Activated T-helper 1 cell treated with Interleukin-2 at 50 U/mL for 16 hours (primary cell): Measurements from ENCODE around the gene CHST12.

Experiments used
- DNase-seq: peaks from one replicate; pipeline ENCODE4 v3.0.0-alpha.2; 2020; ENCODE audit warnings: low read depth

Gene CHST12

GRCh38 chr7:2479276-2480069, 76.1 kb downstream of the CHST12 start:
- no peak for DNase-seq

- DNase-seq: no peak
Observed at GRCh38 chr7:2480070-2480408, 76.6 kb downstream of the CHST12 start.

GRCh38 chr7:2481195-2481594, 77.8 kb downstream of the CHST12 start:
- DNase-seq: no peak

- no peak for DNase-seq
Observed at GRCh38 chr7:2482725-2483451, 79.5 kb downstream of the CHST12 start.

GRCh38 chr7:2483494-2483893, 80.1 kb downstream of the CHST12 start:
- DNase-seq: no peak

GRCh38 chr7:2484868-2485267, 81.5 kb downstream of the CHST12 start:
- no peak for DNase-seq

- no peak for DNase-seq
Observed at GRCh38 chr7:2487586-2488271, 84.3 kb downstream of the CHST12 start.

- DNase-seq: no peak
Observed at GRCh38 chr7:2488272-2488645, 84.8 kb downstream of the CHST12 start.

- no peak for DNase-seq
Observed at GRCh38 chr7:2488681-2489080, 85.3 kb downstream of the CHST12 start.

GRCh38 chr7:2490181-2490651, 86.8 kb downstream of the CHST12 start:
- DNase-seq: no peak

GRCh38 chr7:2492038-2492437, 88.6 kb downstream of the CHST12 start:
- DNase-seq: no peak

- DNase-seq: no peak
Observed at GRCh38 chr7:2493205-2494164, 90.1 kb downstream of the CHST12 start.

- DNase-seq: no peak
Observed at GRCh38 chr7:2494191-2495130, 91.0 kb downstream of the CHST12 start.

- no peak for DNase-seq
Observed at GRCh38 chr7:2495418-2496299, 92.2 kb downstream of the CHST12 start.

GRCh38 chr7:2496375-2496774, 93.0 kb downstream of the CHST12 start:
- no peak for DNase-seq

GRCh38 chr7:2497065-2497464, 93.7 kb downstream of the CHST12 start:
- no peak for DNase-seq

- DNase-seq: no peak
Observed at GRCh38 chr7:2497500-2498336, 94.3 kb downstream of the CHST12 start.
